GM19099 (cell line): Measurements from ENCODE around the gene CMA1.

Source experiments
- POLR2A ChIP-seq: IDR thresholded peaks from 3 replicates; pipeline ENCODE4 v1.6.1; 2011; ENCODE audit warnings: low read depth; ENCODE audit not compliant: insufficient read length; ENCODE audit errors: extremely low read depth

Gene CMA1, protein sequence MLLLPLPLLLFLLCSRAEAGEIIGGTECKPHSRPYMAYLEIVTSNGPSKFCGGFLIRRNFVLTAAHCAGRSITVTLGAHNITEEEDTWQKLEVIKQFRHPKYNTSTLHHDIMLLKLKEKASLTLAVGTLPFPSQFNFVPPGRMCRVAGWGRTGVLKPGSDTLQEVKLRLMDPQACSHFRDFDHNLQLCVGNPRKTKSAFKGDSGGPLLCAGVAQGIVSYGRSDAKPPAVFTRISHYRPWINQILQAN

DNA sequence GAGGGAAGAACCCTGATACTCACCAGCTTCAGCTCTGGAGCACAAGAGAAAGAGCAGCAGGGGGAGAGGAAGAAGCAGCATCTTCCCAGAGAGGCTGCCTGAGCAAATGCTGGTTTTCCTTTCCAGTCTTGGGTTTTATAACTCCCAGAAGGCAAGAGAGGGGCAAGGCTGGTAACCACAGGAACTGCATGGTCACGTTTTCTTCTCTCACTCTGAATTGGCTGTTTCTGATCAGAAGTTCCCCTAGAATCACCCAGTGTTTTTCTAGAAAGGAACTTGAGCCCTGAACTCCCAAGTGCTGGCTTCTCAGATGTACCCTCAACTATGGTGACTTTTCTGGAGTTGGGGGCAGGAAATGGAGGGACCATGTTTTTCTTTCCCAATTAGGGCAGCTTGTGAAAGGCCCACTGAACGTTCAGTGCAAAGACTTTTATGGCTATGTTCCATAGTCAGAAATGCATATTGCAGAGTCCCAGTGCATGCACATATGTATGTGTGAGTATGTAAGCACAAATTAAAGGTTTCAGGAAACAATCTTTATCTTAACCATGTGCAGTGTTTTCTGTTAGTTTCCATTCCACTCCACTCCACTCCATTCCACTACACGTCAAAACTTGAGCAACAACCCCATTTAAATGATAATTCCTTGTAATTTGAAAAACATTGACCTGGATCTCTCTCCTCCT is at the start of gene CMA1:
CMA1 (minus strand) TSS at position 111 of the 686 bp plus-strand sequence; CDS start at position 81, 30 bp downstream.
- no peak for TF ChIP-seq POLR2A

DNA sequence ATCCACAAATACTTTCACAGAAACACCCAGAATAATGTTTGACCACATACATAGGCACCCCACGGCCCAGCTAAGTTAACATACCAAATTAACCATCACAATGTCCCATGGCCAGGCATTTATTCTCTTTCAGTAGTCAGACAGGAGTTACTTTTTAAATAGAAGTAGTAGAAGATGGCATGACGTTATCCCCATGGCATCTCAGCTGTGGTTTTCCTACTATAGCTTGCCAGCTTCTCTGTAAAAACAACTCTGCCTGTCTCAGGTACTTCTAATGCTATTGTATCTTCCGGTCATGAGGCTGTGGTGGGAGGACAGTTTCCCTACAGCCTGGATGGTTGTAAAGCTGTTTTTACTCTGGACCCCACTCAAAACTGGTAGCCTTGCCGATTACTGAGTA is 48.7 kb upstream of the CMA1 start:
- TF ChIP-seq POLR2A: no peak

DNA sequence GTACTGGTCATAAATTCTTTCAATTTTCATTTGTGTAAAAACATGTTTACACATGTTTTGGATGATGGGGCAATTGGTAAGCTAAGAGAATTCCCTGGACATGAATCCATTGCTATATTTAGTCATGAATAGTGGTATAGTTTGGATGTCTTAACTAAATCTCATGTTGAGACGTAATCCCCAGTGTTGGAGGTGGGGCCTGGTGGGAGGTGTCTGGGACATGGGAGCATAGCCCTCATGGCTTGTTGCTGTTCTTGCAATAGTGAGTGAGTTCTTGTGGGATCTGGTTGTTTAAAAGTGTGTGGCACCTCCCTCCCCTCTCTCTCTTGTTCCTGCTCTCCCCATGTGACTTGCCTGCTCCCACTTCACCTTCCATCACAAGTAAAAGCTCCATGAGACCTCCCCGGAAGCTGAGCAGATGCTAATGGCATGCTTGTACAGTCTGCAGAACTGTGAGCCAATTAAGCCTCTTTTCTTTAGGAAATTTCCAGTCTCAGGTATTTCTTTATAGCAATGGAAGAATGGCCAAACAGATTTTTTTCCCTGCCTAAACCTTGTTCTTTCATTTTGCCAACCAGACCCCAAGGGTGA is 34.4 kb upstream of the CMA1 start:
- TF ChIP-seq POLR2A: no peak

DNA sequence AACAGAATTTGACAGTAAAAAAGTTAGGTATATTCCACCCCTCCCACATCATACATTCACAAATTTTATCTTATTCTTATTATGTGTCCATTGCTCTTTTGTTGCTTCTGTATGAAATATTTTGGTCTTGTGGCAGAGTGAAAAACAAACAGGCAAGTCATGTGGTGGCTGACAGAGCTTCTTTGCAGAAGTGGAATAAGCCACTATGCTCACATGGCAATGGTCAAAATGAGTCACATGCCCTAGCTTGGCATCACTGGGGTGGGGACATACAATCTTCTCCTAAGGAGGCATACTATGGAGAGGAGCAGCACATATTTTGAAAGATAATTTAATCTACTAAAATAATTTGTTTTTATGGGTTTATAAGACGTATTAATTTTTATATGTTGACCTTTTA is 27.7 kb upstream of the CMA1 start:
- no peak for TF ChIP-seq POLR2A

DNA sequence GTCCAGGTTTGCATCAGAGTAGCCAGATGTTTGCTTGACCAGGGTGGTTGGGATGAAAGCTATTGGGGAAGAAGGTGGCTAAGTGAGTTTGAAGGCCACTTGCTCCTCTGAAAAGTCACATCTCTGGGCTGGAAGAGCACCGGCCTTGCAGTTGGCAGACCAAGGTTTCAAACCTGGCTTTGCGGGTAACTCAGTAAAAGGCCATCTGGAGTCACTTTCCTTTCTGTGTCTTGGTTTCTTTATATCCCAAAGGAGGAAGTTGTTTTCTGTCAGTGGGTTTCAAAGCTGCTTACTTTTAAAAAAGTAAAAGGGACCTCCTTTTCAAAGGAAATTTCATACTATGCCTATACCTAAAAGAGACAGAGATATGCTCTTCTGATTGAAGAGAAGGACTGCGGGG is 26.2 kb upstream of the CMA1 start:
- TF ChIP-seq POLR2A: no peak

DNA sequence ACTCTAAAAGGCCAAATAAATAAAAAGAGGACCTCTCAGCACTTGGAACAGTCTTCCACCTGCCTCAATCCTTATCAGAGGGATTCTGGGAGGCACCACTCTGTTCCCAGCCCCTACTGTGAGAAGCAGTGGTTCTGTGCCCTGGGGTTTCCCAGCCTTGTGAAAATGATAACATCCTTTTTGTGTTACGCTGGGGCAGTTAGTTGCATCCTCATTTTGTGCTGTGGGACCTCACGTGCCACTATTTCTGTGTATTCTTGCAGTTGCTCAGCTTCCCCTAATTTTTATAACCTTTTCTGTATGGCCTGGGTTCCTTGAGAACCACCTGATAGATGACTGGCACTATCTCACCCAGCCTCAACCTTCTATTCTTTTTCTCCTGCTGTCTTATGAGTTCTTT is 10.8 kb upstream of the CMA1 start:
- no peak for TF ChIP-seq POLR2A

DNA sequence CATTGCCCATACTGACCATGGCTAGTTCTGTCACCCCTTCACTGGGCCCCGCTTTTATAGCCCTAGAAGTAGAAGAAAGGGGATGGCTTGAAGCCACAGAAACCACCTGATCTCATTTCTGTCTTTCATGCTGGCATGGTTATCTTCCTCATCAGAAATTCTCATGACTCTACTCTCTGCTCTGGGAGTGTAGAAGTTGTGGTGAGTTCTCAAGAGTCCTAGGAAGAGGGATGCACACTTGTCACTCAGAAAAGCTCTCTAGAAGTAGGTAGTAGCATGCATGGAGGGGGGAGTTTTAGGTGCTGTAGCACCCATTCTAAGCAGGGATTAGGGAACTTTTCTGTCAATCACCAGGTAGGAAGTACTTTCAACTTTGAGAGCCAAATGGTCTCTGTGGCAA is 6.1 kb upstream of the CMA1 start:
- TF ChIP-seq POLR2A: no peak

DNA sequence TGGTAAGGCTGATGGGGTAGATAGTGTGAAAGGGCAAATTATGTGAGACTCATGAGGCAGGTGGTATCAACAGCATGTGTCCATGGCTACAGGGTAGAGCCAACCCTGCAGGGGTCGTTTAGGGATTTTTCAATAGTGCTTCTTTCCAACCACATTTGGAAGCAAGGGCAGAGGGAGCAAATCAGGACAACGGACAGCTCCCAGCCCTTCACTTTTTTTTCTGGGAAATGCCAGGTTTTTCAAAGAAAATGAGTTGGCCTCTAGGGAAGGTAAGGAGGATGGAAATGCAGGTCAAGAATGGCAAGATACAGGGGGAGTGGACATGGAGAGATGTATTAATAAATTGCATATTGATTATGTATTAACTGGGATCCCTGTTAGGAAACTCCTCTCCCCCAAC is 4.9 kb upstream of the CMA1 start:
- no peak for TF ChIP-seq POLR2A

DNA sequence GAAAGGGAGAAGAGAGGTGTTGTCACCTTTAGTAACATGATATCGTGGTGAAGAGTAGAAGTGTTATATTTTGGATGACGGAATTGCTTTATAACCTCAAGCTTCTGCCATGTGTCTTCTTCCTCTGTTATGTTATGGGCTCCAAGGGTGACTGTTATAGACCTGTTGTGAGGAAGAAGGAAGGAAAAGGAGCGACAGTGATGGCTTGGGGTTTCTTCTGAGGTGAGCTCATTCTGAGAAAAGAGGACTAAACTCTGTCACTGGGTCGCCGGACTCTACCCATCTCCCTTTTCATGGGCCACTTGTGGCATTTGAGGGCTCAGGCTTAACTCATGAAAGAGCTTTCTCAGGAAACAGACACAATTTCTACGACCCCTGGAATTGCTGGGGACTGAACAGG is 1.6 kb downstream of the CMA1 start:
- TF ChIP-seq POLR2A: no peak

DNA sequence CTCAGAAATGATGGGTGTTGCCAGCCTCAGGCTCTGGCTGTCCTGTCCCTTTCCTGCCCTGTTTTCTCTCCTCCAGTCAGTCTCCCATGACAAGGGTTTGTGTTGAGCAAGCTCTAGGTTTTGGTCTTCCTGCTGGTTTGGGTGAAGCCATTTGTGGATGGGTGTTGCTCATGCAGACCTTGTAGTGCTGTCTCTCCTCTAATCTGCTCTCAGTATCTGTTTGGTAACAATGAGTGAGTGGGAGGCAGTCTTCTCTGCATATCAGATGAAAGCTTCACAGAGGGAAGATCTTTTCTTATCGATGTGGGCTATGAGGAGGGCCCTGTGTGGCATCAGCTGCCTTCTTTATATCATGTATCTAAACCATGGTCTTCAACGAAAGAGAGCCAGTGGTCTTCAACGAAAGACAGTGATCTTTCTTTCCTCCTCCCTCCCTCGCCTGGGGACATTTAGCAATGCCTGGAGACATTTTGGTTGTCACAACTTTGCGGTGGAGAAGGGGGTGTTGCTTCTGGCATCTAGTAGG is 3.6 kb downstream of the CMA1 start:
- no peak for TF ChIP-seq POLR2A

DNA sequence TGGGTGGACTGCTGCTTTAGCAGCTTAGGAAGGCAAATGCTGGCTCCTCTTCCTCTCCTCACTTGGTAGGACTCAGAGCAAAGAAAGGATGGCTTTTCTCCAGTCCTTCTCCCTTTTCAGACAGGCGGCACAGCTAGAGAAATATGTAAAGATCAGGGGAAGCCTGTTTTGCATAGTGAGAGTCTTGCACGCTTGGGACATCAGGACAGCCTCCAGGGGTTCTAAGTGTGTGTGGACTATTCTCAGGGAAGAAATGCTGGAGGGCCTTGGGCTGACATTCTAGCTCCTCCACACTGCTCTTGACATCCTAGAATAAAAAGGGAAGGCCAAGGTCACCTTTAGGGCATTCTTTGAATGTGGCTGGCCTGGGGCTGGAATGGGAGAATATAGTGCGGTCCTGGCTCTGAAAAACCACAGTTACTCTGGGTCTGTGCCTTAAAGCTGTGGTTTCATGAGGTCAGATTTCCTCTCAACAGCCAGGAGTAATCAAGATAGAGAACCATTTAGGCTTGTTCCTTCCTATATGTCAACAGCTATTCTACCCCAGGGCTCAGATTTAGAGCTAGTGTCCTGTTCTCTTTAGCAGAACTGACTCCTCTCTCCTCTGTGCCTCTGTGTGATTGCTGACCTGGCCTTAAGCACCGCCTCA is 24.3 kb downstream of the CMA1 start:
- TF ChIP-seq POLR2A: no peak

DNA sequence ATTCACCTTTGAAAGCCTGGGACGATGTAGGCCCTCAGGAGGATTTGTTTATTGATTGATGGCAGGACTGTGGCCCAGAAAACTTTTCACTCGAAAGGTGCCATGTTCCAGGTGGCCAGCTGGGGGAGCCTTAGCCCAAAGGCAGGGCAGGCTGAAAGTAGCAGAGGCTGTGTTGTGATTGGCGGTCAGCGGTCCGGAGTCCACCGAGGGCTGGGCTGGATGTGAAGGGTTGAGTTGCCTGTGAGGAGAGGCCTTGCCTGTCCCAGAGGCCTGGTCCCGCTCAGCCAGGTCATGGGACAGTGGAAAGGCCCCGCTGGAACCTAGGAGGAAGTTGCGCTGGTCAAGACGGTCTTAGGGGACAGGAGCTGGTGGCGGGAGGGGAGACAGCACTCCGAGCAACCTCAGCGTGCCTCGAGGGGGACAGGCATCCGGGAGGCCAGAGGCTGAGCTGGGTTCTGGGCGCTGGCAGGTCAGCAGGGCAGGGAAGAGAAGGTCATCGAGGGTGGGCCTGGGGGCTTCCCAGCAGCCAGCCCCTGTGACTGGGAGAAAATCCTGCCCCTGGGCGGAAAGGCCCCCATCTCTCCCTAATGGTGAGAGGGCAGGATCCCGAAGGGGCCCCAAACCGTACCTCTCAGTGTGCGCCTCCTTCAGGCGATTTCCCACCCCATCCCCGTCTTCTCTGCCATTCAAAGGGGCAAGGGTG is 26.3 kb downstream of the CMA1 start:
- TF ChIP-seq POLR2A: no peak

DNA sequence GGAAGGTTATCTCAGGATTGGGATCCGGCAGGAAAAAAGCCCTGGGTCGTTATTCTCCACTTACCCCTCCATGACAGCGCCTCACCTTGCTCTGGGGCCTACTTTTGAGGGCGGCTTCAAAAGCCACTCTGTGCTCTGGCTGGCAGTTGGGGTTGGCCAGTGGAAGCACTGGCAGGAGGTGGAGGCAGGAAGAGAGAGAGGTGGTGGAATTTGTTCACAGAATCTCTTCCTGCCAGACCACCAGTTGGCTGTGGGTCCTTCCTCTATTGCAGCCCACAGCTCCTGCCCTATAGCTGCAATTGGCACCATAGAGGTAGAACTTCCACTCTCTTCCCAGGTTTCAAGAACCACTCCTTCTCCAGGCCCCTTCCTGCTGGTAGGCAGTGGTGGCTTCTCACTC is 32.8 kb downstream of the CMA1 start:
- no peak for TF ChIP-seq POLR2A

DNA sequence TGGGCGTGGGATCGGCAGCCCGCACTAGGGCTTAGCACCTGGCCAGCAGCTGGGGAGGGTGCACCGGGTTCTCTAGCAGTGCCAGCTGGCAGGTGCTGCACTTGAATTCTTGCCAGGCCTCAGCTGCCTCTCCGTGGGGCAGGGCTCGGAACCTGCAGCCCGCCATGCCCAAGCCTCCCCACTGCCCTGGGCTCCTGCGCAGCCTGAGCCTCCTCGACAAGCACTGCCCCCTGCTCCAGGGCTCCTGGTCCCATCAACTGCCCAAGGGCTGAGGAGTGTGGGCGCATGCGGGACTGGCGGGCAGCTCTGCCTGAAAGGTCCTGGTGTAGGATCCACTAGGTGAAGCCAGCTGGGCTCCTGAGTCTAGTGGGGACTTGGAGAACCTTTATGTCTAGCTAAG is 34.9 kb downstream of the CMA1 start:
- no peak for TF ChIP-seq POLR2A

DNA sequence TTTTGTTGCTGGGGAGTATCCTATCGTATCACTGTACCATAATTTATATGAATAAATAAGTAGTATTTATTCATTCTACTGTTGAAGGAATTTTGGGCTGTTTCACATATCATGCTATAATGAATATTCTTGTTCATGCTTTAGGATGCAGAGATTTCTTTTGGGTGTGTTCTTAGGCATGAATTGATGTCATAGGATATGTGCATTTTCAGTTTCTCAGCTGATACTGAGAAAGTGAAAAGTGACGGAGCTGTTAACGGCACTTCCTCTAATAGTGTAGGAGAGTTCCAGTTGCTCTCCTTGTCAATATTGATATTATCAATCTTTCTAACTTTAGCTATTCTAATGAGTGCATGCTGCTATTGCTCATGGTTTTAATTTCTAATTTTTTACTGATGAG is 42.3 kb downstream of the CMA1 start:
- no peak for TF ChIP-seq POLR2A
